Activated naive CD4-positive, alpha-beta T cell treated with anti-CD3 and anti-CD28 coated beads, Interleukin-2, amount 10 ng/mL, durations not matched to agents 7 days and 5 days (primary cell): Measurements from ENCODE around the gene RANBP3.

Source experiments
- CTCF ChIA-PET: fragments of 350-600 bp; sonication (Branson Sonifier 250); formaldehyde crosslinking; loops from one replicate; lab custom pipeline; 2021; ENCODE audit warnings: antibody characterized with exemption; lab: Charles Lee
- DNase-seq: peaks from one replicate; pipeline ENCODE4 v3.0.0-alpha.2; 2020
- H3K27ac Mint-ChIP-seq: one replicate; pipeline ENCODE4 v1.8.0; 2021; ENCODE audit warnings: mild to moderate bottlenecking, moderate library complexity, mixed read lengths
- H3K27me3 Mint-ChIP-seq: one replicate; pipeline ENCODE4 v1.8.0; 2021; ENCODE audit warnings: mild to moderate bottlenecking, mixed read lengths
- H3K36me3 Mint-ChIP-seq: one replicate; pipeline ENCODE4 v1.8.0; 2021; ENCODE audit warnings: mixed read lengths
- H3K4me1 Mint-ChIP-seq: one replicate; pipeline ENCODE4 v1.8.0; 2021; ENCODE audit warnings: mixed read lengths
- H3K4me3 Mint-ChIP-seq: one replicate; pipeline ENCODE4 v1.8.0; 2021; ENCODE audit warnings: mild to moderate bottlenecking, moderate library complexity, mixed read lengths
- H3K9me3 Mint-ChIP-seq: one replicate; pipeline ENCODE4 v1.8.0; 2021; ENCODE audit warnings: mixed read lengths

RANBP3 gene

DNA sequence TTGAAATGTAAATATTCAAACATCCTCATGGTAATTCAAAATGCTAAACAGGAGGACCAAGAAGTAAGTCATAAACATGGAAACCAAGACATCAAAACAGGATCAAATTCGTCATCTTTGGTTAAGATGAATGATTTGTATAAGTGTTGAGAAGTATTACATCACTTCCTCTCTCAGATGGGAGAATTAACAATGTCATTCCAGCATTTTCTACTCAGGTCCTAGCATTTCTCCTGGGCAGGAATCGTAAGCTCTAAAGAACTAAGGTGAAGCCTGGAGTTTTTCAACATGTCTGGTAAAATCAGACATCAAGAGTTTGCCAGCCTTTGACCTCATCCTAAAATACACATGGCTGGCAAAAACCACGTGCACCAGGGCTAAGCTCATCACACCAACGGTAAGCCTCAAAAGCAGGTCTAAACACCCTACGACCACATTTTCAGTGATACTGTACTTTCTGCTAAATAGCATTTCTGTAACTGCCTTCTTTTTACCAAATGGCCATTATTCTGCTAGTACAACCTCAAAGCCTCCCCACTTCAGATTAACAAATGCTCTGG is 24.8 kb downstream of the RANBP3 start:
- DNase-seq = no peak
- CTCF ChIA-PET = interaction anchor here (0.6 to 3.5 kb wide), 3 partner anchors 9 to 20 kb away, joined by 3 to 15 read pairs (median 7); no protein-coding TSS in a partner anchor
- Mint-ChIP-seq H3K36me3 (peaks cover 46% of the 10 kb centered on the region), H3K4me3 (peak overlapping the region; percentile 58), H3K27me3 (no peaks in the 10 kb centered on the region), H3K4me1 (peaks cover 94% of the 10 kb centered on the region), H3K9me3 (no peaks in the 10 kb centered on the region), H3K27ac (peak overlapping the region; percentile 97)

GRCh38 chr19:5952193-5953029 is 25.5 kb downstream of the RANBP3 start:
- peaks cover 94% of the 10 kb centered on the region for H3K4me1 Mint-ChIP-seq
- CTCF ChIA-PET = interaction anchor here (0.6 to 3.5 kb wide), 4 partner anchors 10 to 70 kb away, joined by 3 to 15 read pairs (median 5); no protein-coding TSS in a partner anchor
- peaks cover 47% of the 10 kb centered on the region for H3K36me3 Mint-ChIP-seq
- peak overlapping the region; percentile 97 for H3K27ac Mint-ChIP-seq
- H3K27me3 Mint-ChIP-seq = no peaks in the 10 kb centered on the region
- H3K4me3 Mint-ChIP-seq = no peak overlapping the region
- no peaks in the 10 kb centered on the region for H3K9me3 Mint-ChIP-seq
- no peak for DNase-seq

- no peak for DNase-seq
- Mint-ChIP-seq H3K27ac (peak overlapping the region; percentile 97), H3K4me1 (peaks cover 90% of the 10 kb centered on the region), H3K36me3 (peaks cover 46% of the 10 kb centered on the region), H3K4me3 (no peak overlapping the region), H3K27me3 (no peaks in the 10 kb centered on the region), H3K9me3 (no peaks in the 10 kb centered on the region)
- CTCF ChIA-PET = interaction anchor here (1.4 to 3.5 kb wide), 2 partner anchors 17 to 71 kb away, joined by 3 to 15 read pairs; no protein-coding TSS in a partner anchor
These were observed 26.5 kb downstream of the RANBP3 start for GRCh38 chr19:5951338-5951861.

GRCh38 chr19:5950741-5951140 is 27.2 kb downstream of the RANBP3 start:
- DNase-seq = no peak
- Mint-ChIP-seq H3K4me3 (peak overlapping the region; percentile 2), H3K4me1 (peaks cover 85% of the 10 kb centered on the region), H3K27ac (peak overlapping the region; percentile 97), H3K36me3 (peaks cover 47% of the 10 kb centered on the region), H3K9me3 (no peaks in the 10 kb centered on the region), H3K27me3 (no peaks in the 10 kb centered on the region)
- CTCF ChIA-PET = interaction anchor here (0.7 to 3.5 kb wide), 3 partner anchors 17 to 147 kb away, joined by 3 to 15 read pairs (median 3); no protein-coding TSS in a partner anchor

DNA sequence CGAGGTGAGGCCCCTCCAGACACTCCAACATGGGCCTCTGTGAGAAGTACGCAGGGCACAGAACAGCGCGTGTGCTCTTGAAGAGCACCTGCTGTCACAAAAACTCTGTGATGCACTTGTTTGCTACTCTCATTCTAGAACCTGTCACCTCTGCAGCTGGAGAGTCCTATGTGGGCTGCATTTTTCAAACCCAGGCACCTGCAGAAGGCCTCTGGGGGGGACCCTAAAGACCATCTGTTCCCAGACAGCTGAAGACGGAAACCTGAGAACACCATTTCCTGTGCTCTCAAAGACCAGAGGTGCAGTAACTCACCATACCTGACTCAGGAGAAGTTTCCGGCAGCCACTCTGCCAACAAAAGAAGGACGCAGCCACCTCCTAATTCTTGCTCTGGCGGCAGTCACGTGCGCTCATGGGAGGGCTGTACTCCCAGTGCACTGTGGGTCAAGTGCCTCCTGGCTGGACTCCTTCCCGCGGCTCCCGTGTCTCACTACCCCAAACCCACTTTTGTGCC is 28.1 kb downstream of the RANBP3 start:
- Mint-ChIP-seq H3K36me3 (peaks cover 53% of the 10 kb centered on the region), H3K27me3 (no peaks in the 10 kb centered on the region), H3K27ac (peak overlapping the region; percentile 97), H3K9me3 (no peaks in the 10 kb centered on the region), H3K4me3 (peak overlapping the region; percentile 59), H3K4me1 (peaks cover 81% of the 10 kb centered on the region)
- DNase-seq = peak; percentile 65
- CTCF ChIA-PET = interaction anchor here (1.1 to 2.8 kb wide), 3 partner anchors 12 to 25 kb away, joined by 3 to 13 read pairs (median 3); no protein-coding TSS in a partner anchor

- DNase-seq = no peak
- CTCF ChIA-PET = interaction anchor here (0.5 to 2.8 kb wide), 4 partner anchors 19 to 578 kb away, joined by 3 to 13 read pairs (median 4); no protein-coding TSS in a partner anchor
- peaks cover 72% of the 10 kb centered on the region for H3K4me1 Mint-ChIP-seq
- H3K27ac Mint-ChIP-seq = peak overlapping the region; percentile 97
- no peaks in the 10 kb centered on the region for H3K9me3 Mint-ChIP-seq
- peak overlapping the region; percentile 50 for H3K4me3 Mint-ChIP-seq
- H3K36me3 Mint-ChIP-seq = peaks cover 47% of the 10 kb centered on the region
- H3K27me3 Mint-ChIP-seq = no peaks in the 10 kb centered on the region
These were observed 29.0 kb downstream of the RANBP3 start for GRCh38 chr19:5948752-5949564.

GRCh38 chr19:5947435-5947834 is 30.5 kb downstream of the RANBP3 start:
- H3K9me3 Mint-ChIP-seq = no peaks in the 10 kb centered on the region
- no peak overlapping the region for H3K4me3 Mint-ChIP-seq

GRCh38 chr19:5943623-5944022 is 34.3 kb downstream of the RANBP3 start:
- H3K9me3 Mint-ChIP-seq = no peaks in the 10 kb centered on the region
- CTCF ChIA-PET = interaction anchor here (0.9 to 1.2 kb wide), 2 partner anchors 24 to 275 kb away, joined by 3 to 4 read pairs; no protein-coding TSS in a partner anchor
- H3K4me1 Mint-ChIP-seq = peaks cover 19% of the 10 kb centered on the region
- no peak overlapping the region for H3K27ac Mint-ChIP-seq
- DNase-seq = no peak
- H3K27me3 Mint-ChIP-seq = no peaks in the 10 kb centered on the region
- H3K36me3 Mint-ChIP-seq = peaks cover 22% of the 10 kb centered on the region
- H3K4me3 Mint-ChIP-seq = no peak overlapping the region

More at GRCh38 chr19:5947435-5947834, 30.5 kb downstream of the RANBP3 start:
- CTCF ChIA-PET = interaction anchor here (0.7 to 2.8 kb wide), 2 partner anchors 11 to 21 kb away, joined by 3 to 13 read pairs; no protein-coding TSS in a partner anchor
- DNase-seq = no peak
- Mint-ChIP-seq H3K27ac (peak overlapping the region; percentile 80), H3K36me3 (peaks cover 37% of the 10 kb centered on the region), H3K27me3 (no peaks in the 10 kb centered on the region), H3K4me1 (peaks cover 57% of the 10 kb centered on the region)

DNA sequence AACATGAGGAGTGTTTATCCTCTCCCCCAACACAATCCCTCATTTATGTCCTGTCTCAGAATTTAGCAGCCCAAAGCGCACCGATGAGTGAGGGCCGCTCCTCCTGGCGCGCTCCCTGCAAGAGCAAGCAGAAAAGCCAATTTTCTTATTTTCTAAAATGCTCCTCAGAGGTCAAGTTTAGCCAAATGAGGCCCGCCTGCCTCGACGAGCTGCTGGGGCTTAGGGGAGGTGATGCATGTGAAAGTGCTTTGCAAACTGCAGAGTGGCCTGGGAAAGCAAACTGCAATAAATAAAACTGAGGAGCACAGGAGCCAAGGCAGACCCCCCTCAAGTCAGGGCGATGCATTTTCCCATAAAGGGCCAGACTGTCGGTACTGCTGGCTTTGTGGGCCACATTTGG is 34.9 kb downstream of the RANBP3 start:
- DNase-seq = no peak
- no peaks in the 10 kb centered on the region for H3K27me3 Mint-ChIP-seq
- CTCF ChIA-PET = interaction anchor here (0.9 to 1.2 kb wide), 2 partner anchors 25 to 275 kb away, joined by 3 to 4 read pairs; no protein-coding TSS in a partner anchor

GRCh38 chr19:5941673-5942072 is 36.3 kb downstream of the RANBP3 start:
- H3K4me1 Mint-ChIP-seq = peaks cover 2% of the 10 kb centered on the region
- CTCF ChIA-PET = no interaction called here
- H3K27me3 Mint-ChIP-seq = no peaks in the 10 kb centered on the region
- peaks cover 21% of the 10 kb centered on the region for H3K36me3 Mint-ChIP-seq
- no peaks in the 10 kb centered on the region for H3K9me3 Mint-ChIP-seq
- no peak overlapping the region for H3K4me3 Mint-ChIP-seq
- no peak for DNase-seq
- no peak overlapping the region for H3K27ac Mint-ChIP-seq

More for the DNA sequence above, 34.9 kb downstream of the RANBP3 start:
- Mint-ChIP-seq H3K27ac (peak overlapping the region; percentile 2), H3K4me3 (no peak overlapping the region), H3K36me3 (peaks cover 19% of the 10 kb centered on the region), H3K9me3 (no peaks in the 10 kb centered on the region), H3K4me1 (peaks cover 13% of the 10 kb centered on the region)

DNA sequence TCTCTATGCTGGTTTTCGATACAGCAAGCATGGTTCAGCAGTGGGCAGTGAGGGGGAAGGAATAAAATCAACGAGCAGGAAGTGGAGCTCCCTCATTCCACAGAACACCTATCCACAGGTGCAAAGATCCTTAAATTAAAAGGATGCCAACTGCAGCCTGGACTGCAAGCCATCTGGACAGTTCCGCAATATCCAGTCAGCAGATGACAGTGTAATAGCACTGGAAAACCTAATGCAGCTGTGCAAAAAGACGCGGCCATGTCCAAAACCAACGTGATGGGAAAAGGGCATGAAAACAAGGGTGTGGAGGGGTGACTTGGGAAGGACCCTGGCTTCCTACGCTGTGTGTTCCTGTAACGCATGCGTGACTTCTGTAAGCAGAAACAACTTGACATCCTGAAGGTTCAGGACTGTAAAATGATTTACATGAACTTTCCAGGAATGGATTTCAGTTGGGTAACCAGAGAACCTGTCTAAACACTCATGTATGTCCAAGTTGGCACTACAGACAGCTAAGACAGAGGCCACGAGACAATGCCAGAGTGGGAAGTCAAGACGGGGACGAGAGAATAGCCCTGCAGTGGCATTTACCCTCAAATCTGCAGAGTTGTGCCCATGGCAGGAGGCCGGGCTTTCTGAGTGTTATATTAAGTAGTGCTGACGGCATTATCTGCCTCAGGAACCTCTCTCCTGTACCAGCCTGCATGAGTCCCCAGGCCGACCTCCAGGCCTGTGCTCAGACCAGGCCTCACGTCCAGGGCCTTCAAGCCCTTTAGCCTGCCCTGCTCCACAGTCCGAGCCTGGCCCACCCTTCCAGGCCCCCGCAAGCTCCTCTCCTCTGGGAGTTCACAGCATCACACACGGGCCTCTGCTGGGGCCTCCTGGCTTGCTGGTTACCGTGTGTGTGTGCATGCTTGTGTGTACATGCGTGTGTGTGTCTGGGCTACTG is 37.4 kb downstream of the RANBP3 start:
- Mint-ChIP-seq H3K27me3 (no peaks in the 10 kb centered on the region), H3K27ac (no peak overlapping the region), H3K4me3 (no peak overlapping the region), H3K4me1 (peaks cover under 1% of the 10 kb centered on the region), H3K9me3 (no peaks in the 10 kb centered on the region), H3K36me3 (peaks cover 21% of the 10 kb centered on the region)
- CTCF ChIA-PET = no interaction called here
- no peak for DNase-seq

- H3K27me3 Mint-ChIP-seq = no peaks in the 10 kb centered on the region
- DNase-seq = no peak
- H3K27ac Mint-ChIP-seq = no peak overlapping the region
- no peak overlapping the region for H3K4me3 Mint-ChIP-seq
- H3K4me1 Mint-ChIP-seq = no peaks in the 10 kb centered on the region
- no peaks in the 10 kb centered on the region for H3K9me3 Mint-ChIP-seq
- CTCF ChIA-PET = interaction anchor here (0.9 to 1.1 kb wide), 2 partner anchors 12 to 134 kb away, joined by 3 read pairs; no protein-coding TSS in a partner anchor
- H3K36me3 Mint-ChIP-seq = peaks cover 22% of the 10 kb centered on the region
These were observed 40.4 kb downstream of the RANBP3 start for GRCh38 chr19:5937550-5937949.
